ENCODE measurements around the gene TMEM115.

TMEM115 gene

DNA sequence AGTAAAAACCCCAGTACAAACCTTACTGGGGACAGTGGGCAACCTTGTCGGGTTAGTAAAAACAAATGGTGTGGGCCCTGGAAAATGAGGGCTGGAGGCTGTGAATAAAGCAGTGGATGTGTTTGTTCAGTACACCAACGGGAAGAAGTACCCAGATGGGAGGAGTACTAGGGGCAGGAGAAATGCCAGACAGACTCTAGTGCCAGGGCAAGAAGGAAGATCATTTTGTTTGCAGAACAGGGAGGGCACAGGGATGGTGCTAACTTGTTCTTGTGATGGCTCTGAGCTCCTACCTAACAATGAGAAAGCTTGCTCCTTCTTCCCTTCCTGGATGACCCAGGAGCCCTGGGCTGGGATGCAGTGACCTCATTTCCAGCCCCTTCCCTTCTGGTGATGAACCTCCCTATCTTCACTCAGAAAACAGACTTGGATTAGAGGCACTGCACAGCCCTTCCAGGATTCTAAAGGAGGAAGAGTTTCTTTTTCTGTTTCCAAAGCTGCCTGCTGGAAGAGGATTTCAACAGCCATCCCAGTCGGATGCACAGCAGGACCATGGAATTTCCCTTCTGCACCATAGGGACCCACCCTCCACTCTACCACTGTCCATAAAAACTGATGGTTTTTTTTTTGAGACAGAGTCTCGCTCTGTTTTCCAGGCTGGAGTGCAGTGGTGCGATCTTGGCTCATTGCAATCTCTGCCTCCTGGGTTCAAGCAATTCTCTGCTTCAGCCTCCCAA lies 24.8 kb downstream of the TMEM115 start:
- DNase-seq (ENCODE audit: low read depth in 2 of 2) = no peak

- no peak for DNase-seq (ENCODE audit: low read depth in 2 of 2)
These were observed 25.5 kb downstream of the TMEM115 start for GRCh38 chr3:50333744-50334328.

- DNase-seq (ENCODE audit: low read depth in 2 of 2) = no peak
These were observed 27.9 kb downstream of the TMEM115 start for GRCh38 chr3:50331364-50331907.

DNA sequence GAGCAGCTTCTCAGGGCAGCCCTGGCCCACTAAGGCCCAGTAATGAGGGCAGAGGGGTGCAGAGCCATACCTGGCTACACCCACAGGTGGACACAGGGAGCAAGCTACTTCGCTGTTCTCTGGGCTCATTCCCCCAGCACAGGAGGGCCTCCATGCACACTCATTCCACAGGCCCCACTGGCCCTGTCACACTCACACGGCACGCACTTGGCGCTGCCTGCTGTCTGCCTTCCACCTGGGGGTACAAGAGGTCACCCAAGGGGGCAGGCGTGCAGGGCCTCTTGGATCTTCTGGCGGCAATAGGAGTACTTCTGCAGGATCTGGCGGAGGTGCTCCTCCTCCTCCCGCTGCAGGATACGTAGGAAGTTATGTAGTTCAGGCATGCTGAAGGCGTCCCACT lies 29.0 kb downstream of the TMEM115 start:
- no peak for DNase-seq (ENCODE audit: low read depth in 2 of 2)

- DNase-seq (ENCODE audit: low read depth in 2 of 2) = peak; percentile 93 to 94
These were observed 31.2 kb downstream of the TMEM115 start, which contains the start of gene TUSC2 for GRCh38 chr3:50327943-50328691. TUSC2 (minus strand) TSS chr3:50328223; CDS start chr3:50328099, 124 bp downstream.

GRCh38 chr3:50327129-50327528 lies 32.2 kb downstream of the TMEM115 start:
- DNase-seq (ENCODE audit: low read depth in 2 of 2) = no peak

- no peak for DNase-seq (ENCODE audit: low read depth in 2 of 2)
These were observed 33.2 kb downstream of the TMEM115 start for GRCh38 chr3:50326182-50326541.

DNA sequence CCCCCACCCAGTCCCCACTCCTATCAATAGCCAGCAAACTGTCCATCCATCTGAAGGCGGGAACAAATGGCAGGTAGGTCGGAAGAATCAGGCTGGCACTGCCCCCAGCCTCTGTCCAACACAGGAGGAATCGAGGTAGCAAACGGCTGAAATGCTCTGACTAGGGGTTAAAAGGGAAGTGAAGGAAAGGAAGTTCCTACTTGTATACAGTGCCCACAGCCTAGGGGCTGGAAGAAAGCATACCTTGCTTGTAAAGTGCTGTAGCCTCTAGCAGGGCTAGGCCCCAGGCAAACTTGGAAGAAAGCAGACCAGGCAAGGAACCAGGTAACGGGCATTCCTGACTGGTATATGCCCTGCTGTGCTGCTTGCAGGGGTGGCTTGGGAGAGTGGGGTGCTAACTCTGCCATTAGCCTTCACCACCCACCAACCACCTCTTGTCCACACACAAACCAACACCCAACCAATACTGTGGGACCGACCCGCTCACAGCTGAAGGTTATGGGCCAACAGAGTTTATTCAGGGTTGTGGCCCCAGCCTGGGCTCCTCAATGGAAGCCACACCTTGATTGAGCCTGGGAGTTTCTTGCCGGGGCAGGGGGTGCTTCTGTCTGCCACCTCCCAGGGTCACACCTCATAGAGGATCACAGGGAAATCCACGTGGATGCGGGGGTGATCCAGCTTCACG lies 33.7 kb downstream of the TMEM115 start:
- DNase-seq (ENCODE audit: low read depth in 2 of 2) = no peak

DNA sequence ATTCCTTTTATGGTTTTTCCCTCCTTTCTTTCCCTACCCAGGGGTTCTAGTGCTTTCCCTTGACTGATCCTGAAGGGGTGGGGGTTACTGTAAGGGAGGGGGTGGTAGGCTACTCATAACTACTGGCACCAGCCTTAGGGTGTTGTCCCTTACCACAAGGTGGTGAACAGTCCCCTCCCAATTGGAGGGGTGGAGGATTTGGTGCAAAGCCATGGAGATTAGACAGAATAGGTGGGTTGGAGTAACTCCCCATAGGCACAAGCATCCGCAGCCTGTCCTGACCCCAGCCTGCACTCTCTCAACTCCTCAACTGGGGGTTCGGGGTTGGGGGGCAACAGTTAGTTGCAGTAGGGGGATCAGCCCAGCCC lies 34.2 kb downstream of the TMEM115 start:
- DNase-seq (ENCODE audit: low read depth in 2 of 2) = no peak

GRCh38 chr3:50324351-50325112 lies 34.8 kb downstream of the TMEM115 start:
- DNase-seq (ENCODE audit: low read depth in 2 of 2) = peak; percentile 52 to 57

- DNase-seq (ENCODE audit: low read depth in 2 of 2) = no peak
These were observed 35.6 kb downstream of the TMEM115 start for GRCh38 chr3:50323614-50324199.

DNA sequence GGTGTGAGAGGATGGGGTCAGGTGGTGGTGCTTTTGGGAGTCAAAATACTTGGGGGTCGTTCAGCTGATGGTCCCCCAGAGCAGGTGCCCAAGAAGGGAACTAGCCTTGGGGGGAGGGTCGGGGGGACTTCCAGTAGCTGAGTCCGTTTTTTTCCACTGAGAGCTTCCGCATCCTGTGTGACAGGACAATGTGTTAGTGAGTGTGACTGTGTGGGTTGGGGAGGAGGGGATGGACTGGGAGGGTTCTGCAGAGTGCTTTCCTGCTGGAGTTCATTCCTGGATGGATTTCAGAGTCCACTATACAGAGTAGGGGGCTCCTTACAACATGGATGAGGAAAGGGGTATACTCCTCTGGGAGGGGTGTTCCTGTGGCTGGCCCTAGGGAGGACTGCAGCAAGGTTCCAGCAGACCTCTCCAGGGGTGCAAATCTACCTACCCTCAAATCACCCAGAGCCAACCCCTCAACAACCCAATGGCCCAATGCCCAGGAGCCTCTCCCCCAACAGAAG lies 36.2 kb downstream of the TMEM115 start:
- no peak for DNase-seq (ENCODE audit: low read depth in 2 of 2)

DNA sequence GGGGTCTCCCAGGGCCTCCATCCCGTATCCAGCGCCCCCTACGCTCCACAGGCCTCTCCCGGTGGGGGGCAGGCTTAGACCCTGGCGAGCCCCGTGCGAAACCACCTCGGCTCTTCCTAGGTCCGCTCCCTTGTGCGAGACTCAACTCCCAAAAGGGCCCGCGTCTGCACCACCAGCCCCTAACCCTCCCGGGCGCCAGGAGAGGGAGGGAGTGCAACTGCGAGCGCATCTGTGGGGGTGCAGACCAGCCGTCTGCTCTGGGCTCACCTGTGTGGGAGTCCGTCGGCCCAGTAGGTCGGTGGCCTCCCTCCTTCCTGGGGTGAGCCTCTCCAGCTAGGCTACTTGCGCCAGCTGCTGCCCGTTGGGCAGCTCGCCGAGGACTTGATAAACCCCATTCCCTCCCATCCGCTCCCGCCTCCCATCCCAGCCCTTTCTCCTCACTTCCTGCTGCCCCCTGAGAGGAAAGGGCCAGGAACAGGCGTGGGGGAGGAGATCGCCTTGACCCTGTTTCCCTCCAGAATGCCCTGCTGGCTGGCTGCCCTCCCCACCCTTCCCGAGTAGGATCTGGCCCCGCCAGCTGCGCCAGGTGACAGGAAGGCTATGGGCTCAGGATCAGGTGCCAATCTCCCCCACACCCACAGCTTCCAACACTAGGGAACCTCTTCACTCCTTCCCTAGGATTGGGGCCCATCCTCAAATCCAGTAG lies 36.8 kb downstream of the TMEM115 start, which contains the start of gene HYAL2:
Gene HYAL2, minus strand, starts transcription at position 360 of the 706 bp plus-strand sequence. CDS start 2,256 bp downstream, outside the sequence.
- no peak for DNase-seq (ENCODE audit: low read depth in 2 of 2)

GRCh38 chr3:50322115-50322385 lies 37.3 kb downstream of the TMEM115 start:
- DNase-seq (ENCODE audit: low read depth in 2 of 2) = no peak

GRCh38 chr3:50321336-50322114 lies 37.8 kb downstream of the TMEM115 start:
- DNase-seq (ENCODE audit: low read depth in 2 of 2) = peak; percentile 75 to 84

- DNase-seq (ENCODE audit: low read depth in 2 of 2) = peak in 1 of 2 donors; percentile 62
These were observed 38.4 kb downstream of the TMEM115 start for GRCh38 chr3:50320853-50321335.

- no peak for DNase-seq (ENCODE audit: low read depth in 2 of 2)
These were observed 39.3 kb downstream of the TMEM115 start for GRCh38 chr3:50319894-50320625.

DNA sequence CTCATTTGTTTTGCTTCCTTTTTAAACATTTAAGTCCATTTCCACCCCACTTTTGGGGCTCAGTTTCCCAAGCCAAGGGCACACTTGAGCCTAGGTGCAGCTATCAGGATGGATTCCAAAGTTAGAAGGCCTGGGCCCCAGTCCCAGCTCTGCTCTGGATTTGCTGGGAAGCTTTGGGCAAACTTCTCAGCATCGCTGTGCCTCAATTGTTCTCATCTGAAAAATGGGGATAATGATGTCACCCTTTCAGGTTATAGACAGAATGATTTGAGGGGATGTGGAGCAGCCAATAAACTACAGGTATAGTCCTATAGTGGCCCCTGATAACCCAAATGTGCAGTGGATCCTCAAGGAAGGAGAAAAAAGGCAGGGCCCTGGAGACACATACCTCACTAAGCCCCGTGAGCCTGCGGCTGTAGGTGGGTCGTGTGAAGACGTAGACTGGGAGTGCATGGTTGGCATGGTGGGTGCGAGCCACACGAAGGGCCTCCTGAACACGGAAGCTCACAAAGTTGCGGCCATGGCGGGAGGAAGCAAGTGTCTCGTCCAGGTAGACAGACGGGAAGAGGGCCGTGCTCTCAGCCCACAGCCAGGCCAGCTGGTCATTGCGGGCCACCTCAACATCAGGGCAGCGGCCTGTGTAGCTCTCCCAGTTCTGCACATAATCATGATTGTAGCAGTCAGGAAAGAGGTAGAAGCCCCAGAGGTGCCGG lies 40.0 kb downstream of the TMEM115 start:
- no peak for DNase-seq (ENCODE audit: low read depth in 2 of 2)
